ENCODE measurements around the gene PLA2G2F. TPM values are rescaled to one million over a fixed set of nuclear protein-coding genes. Genes with fewer than 3 reads are reported as not detected.

PLA2G2F gene
- total RNA-seq, 8 experiments from 2014 or later: 0.13 to 1.7 (median 0.38) TPM; not detected in 1

DNA sequence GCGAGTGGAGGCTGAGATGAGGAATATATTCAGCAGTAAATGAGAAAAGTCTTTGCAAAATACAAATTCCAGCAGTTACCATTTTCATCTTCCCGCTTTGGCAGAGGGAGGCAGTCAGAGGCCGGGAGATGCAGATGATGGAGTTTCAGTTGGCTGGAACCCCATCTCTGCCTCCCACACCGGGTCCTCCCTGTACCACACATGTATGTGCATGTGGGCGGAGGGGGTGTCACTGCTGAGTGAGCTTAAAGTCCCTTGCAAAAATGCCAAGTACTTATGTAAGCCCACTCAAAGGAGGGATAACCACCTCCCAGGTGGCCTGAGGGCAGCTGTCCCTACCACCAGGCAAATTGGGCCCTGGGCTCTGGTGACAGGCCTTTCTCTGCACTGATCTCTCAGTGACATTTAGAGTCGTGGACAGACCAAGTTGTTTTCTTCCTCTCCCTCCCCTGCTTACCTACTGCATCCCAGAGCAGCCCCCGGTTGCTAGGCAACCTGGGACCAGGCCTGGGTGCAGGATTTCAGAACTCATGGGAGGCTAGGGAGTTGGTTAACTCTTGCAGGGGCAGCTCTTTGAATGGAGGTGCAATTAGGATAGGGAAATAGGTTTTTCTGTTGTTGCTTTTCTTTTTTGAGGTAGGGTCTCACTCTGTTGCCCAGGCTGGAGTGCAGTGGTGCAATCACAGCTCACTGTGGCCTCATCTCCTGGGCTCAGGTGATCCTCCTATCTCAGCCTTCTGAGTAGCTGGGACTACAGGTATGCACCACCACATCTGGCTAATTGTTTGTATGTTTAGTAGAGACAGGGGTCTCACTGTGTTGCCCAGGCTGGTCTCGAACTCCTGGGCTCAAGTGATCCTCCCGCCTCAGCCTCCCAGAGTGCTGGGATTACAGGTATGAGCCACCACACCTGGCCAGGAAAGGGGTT, 29.7 kb downstream of the PLA2G2F start:
- H3K27ac ChIP-seq: no peak overlapping the region
- in situ Hi-C loops (cut with MboI; ENCODE audit: low pct_unique_long_range_greater_than_20kb in 2 of 9, low sequenced_read_pairs in 9 of 9, unreplicated experiment in 9 of 9): loop anchor here in 6 of 9 experiments (10.0 to 25.0 kb wide), 4 partner anchors 254 to 507 kb away; partner anchors contain the start of genes PLA2G2E (in 3 of the 6), CAMK2N1 (in 1 of the 6) and HTR6 (in 1 of the 6)

DNA sequence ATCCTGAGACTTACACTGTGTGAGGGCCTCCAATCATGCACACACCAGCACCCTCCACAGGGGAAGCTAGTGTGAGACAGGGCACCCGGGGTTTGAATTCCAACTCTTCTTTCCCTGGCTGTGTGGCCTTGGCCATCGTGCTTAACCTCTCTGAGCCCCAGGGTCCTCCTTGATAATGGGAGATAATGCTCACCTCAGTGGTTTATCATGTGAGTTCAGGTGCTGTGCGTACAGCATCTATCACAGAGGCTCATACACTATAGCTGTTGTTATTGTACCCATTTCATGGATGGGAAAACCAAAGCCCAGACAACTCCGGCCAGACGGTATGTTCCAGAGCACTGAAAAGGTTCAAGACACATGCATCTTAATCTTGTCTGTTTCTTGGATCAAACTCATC, 30.8 kb downstream of the PLA2G2F start:
- no peak overlapping the region for H3K27ac ChIP-seq
- no peak overlapping the region for H3K4me3 ChIP-seq
- ATAC-seq (replicated peaks in 6 of 8): no peak
- peaks cover 4 to 11% of the 10 kb centered on the region in 2 donors for H3K4me1 ChIP-seq (replicated peaks in 1 of 2)
- in situ Hi-C loops (cut with MboI; ENCODE audit: low pct_unique_long_range_greater_than_20kb in 2 of 9, low sequenced_read_pairs in 9 of 9, unreplicated experiment in 9 of 9): loop anchor here in 6 of 9 experiments (10.0 to 25.0 kb wide), 4 partner anchors 255 to 508 kb away; partner anchors contain the start of genes PLA2G2E (in 3 of the 6), CAMK2N1 (in 1 of the 6) and HTR6 (in 1 of the 6)
- 80 to 100% (median 91%) methylated on average over 1 to 5 of the region's 5 CpGs; no CpG with 5 or more reads in 4 of the 10 experiments for WGBS, 10 experiments

More for the DNA sequence above, 29.7 kb downstream of the PLA2G2F start:
- Histone ChIP-seq H3K4me3 (no peak overlapping the region), H3K4me1 (replicated peaks in 1 of 2) (peaks cover 4 to 11% of the 10 kb centered on the region in 2 donors)
- 17 to 78% (median 55%) methylated on average over 1 to 8 of the region's 9 CpGs; no CpG with 5 or more reads in 1 of the 10 experiments for WGBS, 10 experiments
- ATAC-seq (replicated peaks in 6 of 8): peak in 7 of 8 experiments; percentile 53 to 87 (median 83)

DNA sequence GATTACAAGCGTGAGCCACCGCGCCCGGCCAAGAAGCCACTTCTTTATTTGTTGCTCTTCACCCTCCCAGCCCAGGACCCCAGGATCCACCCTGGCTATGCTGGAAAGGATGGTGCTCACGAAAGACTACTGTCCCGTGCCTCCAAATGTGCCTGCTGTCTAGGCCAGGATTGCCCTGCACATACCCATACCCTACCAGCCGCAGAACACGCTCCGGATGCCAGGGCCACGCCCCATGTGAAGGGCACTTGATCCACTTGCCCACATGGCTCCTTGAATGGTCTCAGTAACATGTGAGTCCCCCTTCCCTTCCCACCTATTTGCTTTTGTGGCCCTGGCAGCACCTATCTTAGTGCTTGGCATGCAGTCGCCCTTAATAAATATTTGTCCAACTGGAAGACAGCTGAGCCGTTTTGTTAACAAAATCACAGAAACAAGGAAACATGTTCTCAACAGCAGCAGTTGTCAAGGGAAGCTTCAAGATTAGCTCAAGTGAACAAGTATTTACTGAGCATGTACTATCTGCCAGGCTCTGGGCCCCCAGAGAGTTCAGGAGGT, 33.0 kb downstream of the PLA2G2F start:
- ATAC-seq (replicated peaks in 6 of 8): no peak
- in situ Hi-C loops (cut with MboI; ENCODE audit: low pct_unique_long_range_greater_than_20kb in 2 of 9, low sequenced_read_pairs in 9 of 9, unreplicated experiment in 9 of 9): loop anchor here in 5 of 9 experiments (25.0 kb wide), 3 partner anchors 260 to 510 kb away; partner anchors contain the start of genes PLA2G2E (in 3 of the 5), CAMK2N1 (in 1 of the 5) and HTR6 (in 1 of the 5)
- H3K4me1 ChIP-seq (replicated peaks in 1 of 2): peaks cover 4 to 11% of the 10 kb centered on the region in 2 donors
- H3K27ac ChIP-seq: no peak overlapping the region
- H3K4me3 ChIP-seq: no peak overlapping the region
- WGBS, 10 experiments: 80 to 100% (median 91%) methylated on average over 1 to 8 of the region's 12 CpGs; no CpG with 5 or more reads in 4 of the 10 experiments

DNA sequence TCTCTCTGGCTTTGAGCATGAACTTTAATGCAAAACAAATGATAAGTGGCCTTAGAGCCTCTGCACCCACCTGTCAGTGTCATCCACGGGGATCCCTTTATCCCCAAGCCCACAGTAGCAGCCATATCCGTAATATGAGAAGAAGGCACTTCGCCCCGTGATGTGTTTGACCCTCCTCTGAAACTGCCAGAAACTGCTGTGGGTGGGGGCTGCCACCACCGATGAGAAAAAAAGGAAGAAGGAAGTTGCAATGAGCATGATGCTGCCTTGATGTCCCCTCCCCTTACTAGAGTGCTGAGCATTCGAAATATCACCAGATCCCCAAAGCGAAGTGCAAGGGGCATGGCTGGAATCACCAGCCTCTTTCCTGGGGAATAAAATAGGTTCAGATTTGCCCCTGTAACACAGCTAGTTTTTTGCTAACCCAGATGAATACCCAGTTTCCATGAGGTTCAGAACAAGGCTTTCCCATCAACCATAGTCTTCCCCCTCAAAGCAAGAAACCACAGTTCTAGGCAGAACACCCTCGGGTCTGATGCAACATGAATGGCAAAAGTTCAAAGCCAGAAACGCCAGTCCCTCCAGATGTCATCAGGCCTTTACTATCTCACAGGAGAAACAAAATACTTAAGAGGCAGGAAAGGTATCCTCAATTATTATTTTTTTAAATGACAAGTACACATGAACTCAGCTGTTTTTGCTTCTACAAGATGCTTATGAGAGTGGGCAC, 36.0 kb downstream of the PLA2G2F start:
- H3K4me1 ChIP-seq (replicated peaks in 1 of 2): peaks cover 0 to under 1% of the 10 kb centered on the region in 2 donors
- H3K27ac ChIP-seq: no peak overlapping the region
- in situ Hi-C loops (cut with MboI; ENCODE audit: low pct_unique_long_range_greater_than_20kb in 2 of 9, low sequenced_read_pairs in 9 of 9, unreplicated experiment in 9 of 9): loop anchor here in 6 of 9 experiments (25.0 kb wide), 3 partner anchors 263 to 513 kb away; partner anchors contain the start of genes PLA2G2E (in 4 of the 6), CAMK2N1 (in 1 of the 6) and HTR6 (in 1 of the 6)
- no peak overlapping the region for H3K4me3 ChIP-seq
- WGBS, 10 experiments: 17 to 89% (median 65%) methylated on average over 1 to 8 of the region's 9 CpGs; no CpG with 5 or more reads in 1 of the 10 experiments
- ATAC-seq (replicated peaks in 6 of 8): no peak

DNA sequence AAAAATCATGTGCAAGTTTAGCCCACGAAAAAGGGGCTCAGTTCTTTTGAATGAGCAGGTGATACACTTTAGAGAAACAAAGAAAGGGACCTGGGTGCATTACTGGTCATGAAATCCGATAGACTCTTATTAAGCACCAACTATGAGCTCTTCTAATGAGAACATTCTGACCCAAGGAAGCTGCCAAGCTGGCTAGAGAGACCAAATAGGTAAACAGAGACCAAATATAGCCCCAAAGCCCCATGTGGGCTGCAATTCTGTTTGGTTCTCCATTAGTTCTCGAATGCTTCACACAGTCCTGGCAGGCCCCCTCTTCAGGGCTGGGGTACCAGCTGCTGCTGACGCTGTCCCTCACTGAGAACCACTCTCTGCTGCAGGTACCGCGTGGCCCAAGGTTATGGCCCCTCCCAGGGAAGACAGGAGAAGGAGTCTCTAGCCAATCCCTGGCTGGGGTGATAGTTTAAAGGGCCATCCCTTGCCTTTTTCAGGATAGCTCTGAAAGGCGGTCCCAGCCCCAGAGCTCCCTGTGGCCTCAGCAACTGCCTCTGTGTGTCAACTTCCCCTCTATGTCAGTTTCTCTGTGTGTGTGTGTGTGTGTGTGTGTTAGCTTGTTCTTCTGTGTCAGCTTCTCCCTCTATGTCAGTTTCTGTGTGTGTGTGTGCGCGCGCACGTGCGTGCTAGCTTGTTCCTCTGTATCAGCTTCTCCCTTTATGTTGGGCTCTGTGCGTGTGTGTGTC, 39.7 kb downstream of the PLA2G2F start:
- H3K27ac ChIP-seq: no peak overlapping the region
- in situ Hi-C loops (cut with MboI; ENCODE audit: low pct_unique_long_range_greater_than_20kb in 2 of 9, low sequenced_read_pairs in 9 of 9, unreplicated experiment in 9 of 9): loop anchor here in 1 of 9 experiments (25.0 kb wide), 1 partner anchor 267 kb away; the partner anchor contains the start of gene PLA2G2E
- peak in 2 of 8 experiments; percentile 30 to 46 for ATAC-seq (replicated peaks in 6 of 8)
- WGBS, 10 experiments: 0 to 86% (median 69%) methylated on average over 1 to 12 of the region's 13 CpGs; no CpG with 5 or more reads in 1 of the 10 experiments
- peaks cover 2 to 8% of the 10 kb centered on the region in 2 donors for H3K4me1 ChIP-seq (replicated peaks in 1 of 2)
- H3K4me3 ChIP-seq: no peak overlapping the region

DNA sequence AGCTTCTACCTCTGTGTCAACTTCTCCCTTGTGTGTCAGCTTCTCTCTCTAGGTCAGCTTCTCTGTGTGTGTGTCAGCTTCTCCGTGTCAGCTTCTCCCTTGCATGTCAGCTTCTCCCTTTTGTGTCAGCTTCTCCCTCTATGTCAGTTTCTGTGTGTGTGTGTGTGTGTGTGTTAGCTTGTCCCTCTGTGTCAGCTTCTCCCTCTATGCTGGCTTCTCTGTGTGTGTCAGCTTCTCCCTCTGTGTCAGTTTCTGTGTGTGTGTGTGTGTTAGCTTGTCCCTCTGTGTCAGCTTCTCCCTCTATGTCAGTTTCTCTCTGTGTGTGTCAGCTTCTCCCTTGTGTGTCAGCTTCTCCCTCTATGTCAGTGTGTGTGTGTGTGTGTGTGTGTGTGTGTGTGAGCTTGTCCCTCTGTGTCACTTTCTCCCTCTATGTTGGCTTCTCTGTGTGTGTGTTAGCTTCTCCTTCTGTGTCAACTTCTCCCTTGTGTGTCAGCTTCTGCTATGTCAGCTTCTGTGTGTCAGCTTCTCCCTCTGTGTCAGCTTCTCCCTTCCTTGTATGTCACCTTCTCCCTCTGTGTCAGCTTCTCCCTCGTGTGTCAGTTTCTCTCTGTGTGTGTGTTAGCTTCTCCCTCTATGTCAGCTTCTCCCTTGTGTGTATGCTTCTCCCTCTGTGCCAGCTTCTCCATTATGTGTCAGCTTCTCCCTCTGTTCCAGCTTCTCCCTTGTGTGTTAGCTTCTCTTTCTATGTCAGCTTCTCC, 40.4 kb downstream of the PLA2G2F start:
- 0 to 100% (median 62%) methylated on average over 1 to 2 of the region's 2 CpGs; no CpG with 5 or more reads in 2 of the 10 experiments for WGBS, 10 experiments
- ATAC-seq (replicated peaks in 6 of 8): no peak
- H3K27ac ChIP-seq: no peak overlapping the region
- in situ Hi-C loops (cut with MboI; ENCODE audit: low pct_unique_long_range_greater_than_20kb in 2 of 9, low sequenced_read_pairs in 9 of 9, unreplicated experiment in 9 of 9): loop anchor here in 1 of 9 experiments (25.0 kb wide), 1 partner anchor 267 kb away; the partner anchor contains the start of gene PLA2G2E
- H3K4me1 ChIP-seq (replicated peaks in 1 of 2): peaks cover 2 to 8% of the 10 kb centered on the region in 2 donors
- H3K4me3 ChIP-seq: no peak overlapping the region

DNA sequence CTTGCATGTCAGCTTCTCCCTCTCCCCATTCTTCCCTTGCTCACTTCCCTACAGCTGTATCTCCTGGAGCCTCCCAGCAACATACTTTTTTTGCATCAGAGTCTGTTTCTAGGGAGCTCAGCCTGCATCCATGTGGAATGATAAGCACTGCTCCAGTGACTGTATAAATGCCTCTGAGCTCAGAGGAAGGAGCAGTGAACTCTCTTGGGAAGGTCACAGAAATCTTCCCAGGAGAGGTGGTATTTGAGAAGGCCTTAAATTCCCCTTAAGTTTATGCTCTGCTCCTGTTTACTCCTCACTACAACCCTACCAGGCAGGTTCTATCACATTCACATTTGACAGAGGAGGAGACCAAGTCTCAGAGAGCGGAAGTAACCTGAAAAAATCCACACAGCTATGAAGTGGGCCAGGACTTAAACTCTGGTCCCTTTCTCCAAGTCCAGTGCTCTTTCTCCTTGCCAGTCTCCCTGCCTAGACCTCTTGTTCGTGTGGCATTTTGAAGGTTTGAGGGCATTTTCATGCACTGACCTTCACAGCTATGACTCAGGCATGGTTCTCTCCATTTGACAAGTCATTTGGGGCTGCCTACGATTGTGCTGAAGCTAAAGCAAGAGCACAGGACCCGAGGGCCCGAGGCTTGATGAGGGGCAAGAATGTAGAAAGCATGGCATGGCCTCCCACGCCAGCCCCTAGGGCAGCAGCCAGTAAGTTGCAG, 41.2 kb downstream of the PLA2G2F start:
- in situ Hi-C loops (cut with MboI; ENCODE audit: low pct_unique_long_range_greater_than_20kb in 2 of 9, low sequenced_read_pairs in 9 of 9, unreplicated experiment in 9 of 9): loop anchor here in 1 of 9 experiments (25.0 kb wide), 1 partner anchor 268 kb away; the partner anchor contains the start of gene PLA2G2E
- Histone ChIP-seq H3K27ac (peak overlapping the region in 1 of 2 donors; percentile 18), H3K4me1 (replicated peaks in 1 of 2) (peaks cover 2 to 8% of the 10 kb centered on the region in 2 donors), H3K4me3 (no peak overlapping the region)
- 0 to 80% (median 62%) methylated on average over 1 to 6 of the region's 6 CpGs; no CpG with 5 or more reads in 3 of the 10 experiments for WGBS, 10 experiments
- peak in 1 of 8 experiments; percentile 60 for ATAC-seq (replicated peaks in 6 of 8)

DNA sequence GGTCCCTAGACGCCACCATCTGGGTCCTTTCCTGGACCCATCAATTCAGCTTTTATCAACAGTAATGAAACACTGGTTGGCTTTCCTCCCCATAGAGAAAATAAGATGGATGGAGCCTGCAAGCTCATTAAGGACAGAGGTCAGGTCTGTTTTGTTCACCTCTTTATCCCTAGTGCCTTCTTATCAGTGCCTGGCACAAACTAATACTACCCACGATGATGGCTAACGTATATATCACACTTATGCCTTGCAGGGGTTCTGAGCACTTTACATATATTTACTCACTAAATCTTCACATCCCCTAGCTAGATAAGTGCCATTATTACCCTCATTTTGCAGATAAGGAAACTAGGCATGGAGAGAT, 41.7 kb downstream of the PLA2G2F start:
- no peak for ATAC-seq (replicated peaks in 6 of 8)
- peaks cover 7 to 13% of the 10 kb centered on the region in 2 donors for H3K4me1 ChIP-seq (replicated peaks in 1 of 2)
- in situ Hi-C loops (cut with MboI; ENCODE audit: low pct_unique_long_range_greater_than_20kb in 2 of 9, low sequenced_read_pairs in 9 of 9, unreplicated experiment in 9 of 9): loop anchor here in 1 of 9 experiments (25.0 kb wide), 1 partner anchor 269 kb away; the partner anchor contains the start of gene PLA2G2E
- WGBS, 10 experiments: 26 to 90% (median 60%) methylated on average over 1 to 3 of the region's 3 CpGs; no CpG with 5 or more reads in 3 of the 10 experiments
- no peak overlapping the region for H3K27ac ChIP-seq
- no peak overlapping the region for H3K4me3 ChIP-seq

DNA sequence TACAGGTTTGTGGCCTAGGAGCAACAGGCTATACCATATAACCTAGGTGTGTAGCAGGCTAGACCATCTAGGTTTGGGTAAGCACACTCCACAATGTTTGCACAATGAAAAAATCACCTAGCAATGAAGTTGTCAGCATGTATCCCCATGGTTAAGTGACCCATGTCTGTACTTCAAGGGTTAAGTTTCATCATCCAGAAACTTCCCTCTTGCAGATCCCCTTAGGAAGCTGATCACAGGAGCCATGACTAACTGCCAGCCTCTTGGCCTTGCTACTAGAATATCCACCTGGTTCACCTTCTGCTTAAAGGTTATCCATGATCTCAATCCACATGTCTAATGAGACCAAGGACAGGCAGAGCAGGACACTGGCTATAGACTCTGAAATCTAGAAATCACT, 43.3 kb downstream of the PLA2G2F start:
- H3K4me3 ChIP-seq: no peak overlapping the region
- no peak for ATAC-seq (replicated peaks in 6 of 8)

DNA sequence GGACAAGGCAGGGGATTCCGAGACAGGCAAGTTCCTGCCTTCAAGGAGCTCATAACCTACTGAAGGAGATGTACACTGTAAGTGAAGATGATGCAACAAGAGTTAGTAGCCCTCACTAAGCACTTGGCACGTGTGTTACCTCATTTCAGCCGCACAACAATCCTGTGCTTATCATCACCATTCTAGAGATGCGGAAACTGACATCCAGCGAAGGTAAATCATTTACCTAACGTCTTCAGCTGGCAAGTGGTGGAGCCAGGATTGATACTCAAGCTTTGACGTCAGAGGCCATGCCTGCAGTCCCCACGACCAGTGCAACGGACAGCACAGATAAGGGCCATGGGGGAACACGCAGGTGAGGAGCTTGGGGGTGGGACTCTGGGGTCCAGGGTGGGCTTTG, 43.9 kb downstream of the PLA2G2F start:
- ATAC-seq (replicated peaks in 6 of 8): no peak
- no peak overlapping the region for H3K27ac ChIP-seq
- peaks cover 13 to 28% of the 10 kb centered on the region in 2 donors for H3K4me1 ChIP-seq (replicated peaks in 1 of 2)
- in situ Hi-C loops (cut with MboI; ENCODE audit: low pct_unique_long_range_greater_than_20kb in 2 of 9, low sequenced_read_pairs in 9 of 9, unreplicated experiment in 9 of 9): loop anchor here in 1 of 9 experiments (25.0 kb wide), 1 partner anchor 271 kb away; the partner anchor contains the start of gene PLA2G2E
- WGBS, 10 experiments: 51 to 100% (median 78%) methylated on average over 1 to 9 of the region's 10 CpGs; no CpG with 5 or more reads in 3 of the 10 experiments
- H3K4me3 ChIP-seq: no peak overlapping the region

More for the DNA sequence above, 43.3 kb downstream of the PLA2G2F start:
- in situ Hi-C loops (cut with MboI; ENCODE audit: low pct_unique_long_range_greater_than_20kb in 2 of 9, low sequenced_read_pairs in 9 of 9, unreplicated experiment in 9 of 9): loop anchor here in 1 of 9 experiments (25.0 kb wide), 1 partner anchor 270 kb away; the partner anchor contains the start of gene PLA2G2E
- Histone ChIP-seq H3K4me1 (replicated peaks in 1 of 2) (peaks cover 13 to 27% of the 10 kb centered on the region in 2 donors), H3K27ac (no peak overlapping the region)
